GM23338 (cell line): ENCODE results near the gene MMS19. TPM values are rescaled to one million over a fixed set of nuclear protein-coding genes. Genes with fewer than 3 reads are reported as not detected.
A peak's percentile ranks its signal among the peaks of the same experiment; 100 is the strongest.

Experiments
- ATAC-seq: fragments of 200-7000 bp; cut with Tn5 transposase; 3 replicates; pipeline ENCODE4 v1.9.1; 2020
- DNase-seq: peaks from one replicate; pipeline ENCODE4 v3.0.0-alpha.2; 2015; ENCODE audit warnings: low spot score
- H2AFZ ChIP-seq: fragments of 200-600 bp; sonication (generic); 2 replicates; pipeline ENCODE4 v1.8.0; 2016; ENCODE audit warnings: antibody characterized with exemption, mild to moderate bottlenecking, moderate library complexity
- H3F3A ChIP-seq: fragments of 200-600 bp; sonication (generic); replicated peaks from 2 replicates; pipeline ENCODE4 v1.8.0; 2017; ENCODE audit warnings: antibody characterized with exemption, mixed run types, low read depth
- H3K27ac ChIP-seq: fragments of 200-600 bp; sonication (generic); 2 replicates; pipeline ENCODE4 v1.6.1; 2016; ENCODE audit warnings: low read depth
- H3K27me3 ChIP-seq: fragments of 200-600 bp; sonication (generic); 2 replicates; pipeline ENCODE4 v1.8.0; 2016; ENCODE audit warnings: mild to moderate bottlenecking, mixed run types, moderate library complexity; ENCODE audit not compliant: insufficient read depth
- H3K36me3 ChIP-seq: fragments of 200-600 bp; sonication (generic); 2 replicates; pipeline ENCODE4 v1.8.0; 2016; ENCODE audit warnings: mild to moderate bottlenecking; ENCODE audit not compliant: insufficient read depth
- H3K4me1 ChIP-seq: fragments of 200-600 bp; sonication (generic); 2 replicates; pipeline ENCODE4 v1.8.0; 2016; ENCODE audit warnings: mild to moderate bottlenecking, moderate library complexity; ENCODE audit not compliant: insufficient read depth
- H3K4me2 ChIP-seq: fragments of 200-600 bp; sonication (generic); 2 replicates; pipeline ENCODE4 v1.7.1; 2017; ENCODE audit warnings: mixed run types
- H3K4me3 ChIP-seq: fragments of 200-600 bp; sonication (generic); 2 replicates; pipeline ENCODE4 v1.6.1; 2016; ENCODE audit warnings: mixed run types
- H3K79me2 ChIP-seq: fragments of 200-600 bp; sonication (generic); replicated peaks from 2 replicates; pipeline ENCODE4 v1.8.0; 2017; ENCODE audit warnings: mild to moderate bottlenecking; ENCODE audit not compliant: insufficient read depth
- H3K9me2 ChIP-seq: fragments of 200-600 bp; sonication (generic); 2 replicates; pipeline ENCODE4 v1.8.0; 2017; ENCODE audit not compliant: insufficient read depth
- H4K20me1 ChIP-seq: fragments of 200-600 bp; sonication (generic); replicated peaks from 2 replicates; pipeline ENCODE4 v1.8.0; 2017; ENCODE audit warnings: mild to moderate bottlenecking; ENCODE audit not compliant: insufficient read depth
- H3K27ac Mint-ChIP-seq: 2 replicates; pipeline ENCODE4 v1.8.0; 2020; ENCODE audit warnings: inconsistent platforms, mild to moderate bottlenecking, moderate library complexity, mixed read lengths
- H3K27me3 Mint-ChIP-seq: 3 replicates; pipeline ENCODE4 v1.8.0; 2022; ENCODE audit warnings: low read depth, mild to moderate bottlenecking, moderate library complexity, mixed read lengths, inconsistent platforms; ENCODE audit not compliant: insufficient read depth, poor library complexity
- H3K36me3 Mint-ChIP-seq: 3 replicates; pipeline ENCODE4 v1.8.0; 2021; ENCODE audit warnings: low read depth, mild to moderate bottlenecking, inconsistent platforms, moderate library complexity, mixed read lengths
- H3K4me1 Mint-ChIP-seq: 3 replicates; pipeline ENCODE4 v1.8.0; 2020; ENCODE audit warnings: mild to moderate bottlenecking, inconsistent platforms, mixed read lengths
- H3K4me3 Mint-ChIP-seq: 3 replicates; pipeline ENCODE4 v1.8.0; 2021; ENCODE audit warnings: moderate library complexity, mild to moderate bottlenecking, inconsistent platforms, mixed read lengths
- H3K9me3 Mint-ChIP-seq: 3 replicates; pipeline ENCODE4 v1.8.0; 2020; ENCODE audit warnings: moderate library complexity, mild to moderate bottlenecking, inconsistent platforms, mixed read lengths
- EZH2 ChIP-seq: fragments of 200-600 bp; sonication (generic); IDR thresholded peaks from one replicate; pipeline ENCODE4 v1.8.0; 2017; ENCODE audit warnings: antibody characterized with exemption, mild to moderate bottlenecking, low read depth; ENCODE audit not compliant: unreplicated experiment
- JUNB ChIP-seq: IDR thresholded peaks from one replicate; pipeline ENCODE4 v1.6.1; 2016; ENCODE audit warnings: antibody characterized with exemption; ENCODE audit not compliant: unreplicated experiment
- NANOG ChIP-seq: IDR thresholded peaks from 2 replicates; pipeline ENCODE4 v1.6.1; 2016; ENCODE audit warnings: antibody characterized with exemption, borderline replicate concordance
- STAT1 ChIP-seq: IDR thresholded peaks from one replicate; pipeline ENCODE4 v1.6.1; 2016; ENCODE audit warnings: antibody characterized with exemption; ENCODE audit not compliant: unreplicated experiment
- ZNF114 ChIP-seq: fragments of 250-450 bp; sonication (Bioruptor Pico); IDR thresholded peaks from 2 replicates; pipeline ENCODE4 v1.5.0; 2020; ENCODE audit warnings: mild to moderate bottlenecking, moderate library complexity
- ZNF331 ChIP-seq: fragments of 250-450 bp; sonication (Bioruptor Pico); IDR thresholded peaks from 2 replicates; pipeline ENCODE4 v1.5.0; 2020; ENCODE audit warnings: low read depth, mild to moderate bottlenecking, moderate library complexity
- polyA plus RNA-seq: library from polyadenylated mRNA; unstranded; fragments of >200 nt; fragmentation: Nextera tagmentation; extraction: Ambion mirVana; gene quantifications from 2 replicates; pipeline ENCODE4 v1.2.1, GENCODE V29; 2016
- total RNA-seq: library from RNA; depleted of rRNA; stranded (reverse); fragments of >200 nt; shearing (Covaris generic); gene quantifications from 2 replicates; pipeline ENCODE4 v1.2.3, GENCODE V29; 2014
- TF ChIP-seq, protein P1 (sequence below): IDR thresholded peaks from one replicate; pipeline ENCODE4 v1.6.1; 2018; ENCODE audit warnings: antibody characterized with exemption; ENCODE audit not compliant: unreplicated experiment
- TF ChIP-seq, protein P2 (sequence below): IDR thresholded peaks from 2 replicates; pipeline ENCODE4 v1.6.1; 2016; ENCODE audit warnings: antibody characterized with exemption
- TF ChIP-seq, protein P3 (sequence below), 2 experiments: fragments of 200-600 bp in 1 of 2; sonication (generic) in 1 of 2; conservative IDR thresholded peaks; 2 replicates each; pipeline versions ENCODE4 v1.5.1 to v1.6.1; 2016 to 2017; ENCODE audit warnings: antibody characterized with exemption in 2 of 2, low read depth in 2 of 2, mild to moderate bottlenecking in 2 of 2, moderate library complexity in 1 of 2

MMS19 gene
- total and polyA plus RNA-seq, 2 experiments from 2014 or later, result 81.5 to 252 TPM

DNA sequence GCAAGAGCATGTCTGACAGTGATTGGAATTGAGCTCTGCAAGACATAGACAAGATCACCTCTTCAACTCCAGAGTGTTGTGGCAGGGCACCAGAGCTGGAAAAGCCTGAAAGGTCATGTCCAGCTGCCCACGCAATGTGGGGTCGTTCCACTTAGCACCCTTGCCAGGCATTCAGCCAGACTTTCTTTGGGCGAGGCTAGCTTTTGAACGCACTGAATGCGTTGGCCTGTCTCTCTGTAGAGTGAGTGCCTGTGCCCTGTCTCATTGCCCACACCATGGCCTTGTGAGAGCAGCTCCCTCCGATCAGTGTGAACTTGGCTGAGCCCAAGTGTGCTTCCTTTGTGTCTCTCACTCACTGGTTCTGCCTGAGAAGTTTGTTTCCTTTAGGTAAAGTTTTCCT lies 23.8 kb upstream of the MMS19 start (continued):
- TF ChIP-seq, protein P1, sequence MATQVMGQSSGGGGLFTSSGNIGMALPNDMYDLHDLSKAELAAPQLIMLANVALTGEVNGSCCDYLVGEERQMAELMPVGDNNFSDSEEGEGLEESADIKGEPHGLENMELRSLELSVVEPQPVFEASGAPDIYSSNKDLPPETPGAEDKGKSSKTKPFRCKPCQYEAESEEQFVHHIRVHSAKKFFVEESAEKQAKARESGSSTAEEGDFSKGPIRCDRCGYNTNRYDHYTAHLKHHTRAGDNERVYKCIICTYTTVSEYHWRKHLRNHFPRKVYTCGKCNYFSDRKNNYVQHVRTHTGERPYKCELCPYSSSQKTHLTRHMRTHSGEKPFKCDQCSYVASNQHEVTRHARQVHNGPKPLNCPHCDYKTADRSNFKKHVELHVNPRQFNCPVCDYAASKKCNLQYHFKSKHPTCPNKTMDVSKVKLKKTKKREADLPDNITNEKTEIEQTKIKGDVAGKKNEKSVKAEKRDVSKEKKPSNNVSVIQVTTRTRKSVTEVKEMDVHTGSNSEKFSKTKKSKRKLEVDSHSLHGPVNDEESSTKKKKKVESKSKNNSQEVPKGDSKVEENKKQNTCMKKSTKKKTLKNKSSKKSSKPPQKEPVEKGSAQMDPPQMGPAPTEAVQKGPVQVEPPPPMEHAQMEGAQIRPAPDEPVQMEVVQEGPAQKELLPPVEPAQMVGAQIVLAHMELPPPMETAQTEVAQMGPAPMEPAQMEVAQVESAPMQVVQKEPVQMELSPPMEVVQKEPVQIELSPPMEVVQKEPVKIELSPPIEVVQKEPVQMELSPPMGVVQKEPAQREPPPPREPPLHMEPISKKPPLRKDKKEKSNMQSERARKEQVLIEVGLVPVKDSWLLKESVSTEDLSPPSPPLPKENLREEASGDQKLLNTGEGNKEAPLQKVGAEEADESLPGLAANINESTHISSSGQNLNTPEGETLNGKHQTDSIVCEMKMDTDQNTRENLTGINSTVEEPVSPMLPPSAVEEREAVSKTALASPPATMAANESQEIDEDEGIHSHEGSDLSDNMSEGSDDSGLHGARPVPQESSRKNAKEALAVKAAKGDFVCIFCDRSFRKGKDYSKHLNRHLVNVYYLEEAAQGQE, result no peak
- TF ChIP-seq STAT1 (no peak), JUNB (no peak), NANOG (no peak), EZH2 (no peak), ZNF331 (CRISPR knock-in tag) (no peak), ZNF114 (no peak)
- TF ChIP-seq, protein P2, sequence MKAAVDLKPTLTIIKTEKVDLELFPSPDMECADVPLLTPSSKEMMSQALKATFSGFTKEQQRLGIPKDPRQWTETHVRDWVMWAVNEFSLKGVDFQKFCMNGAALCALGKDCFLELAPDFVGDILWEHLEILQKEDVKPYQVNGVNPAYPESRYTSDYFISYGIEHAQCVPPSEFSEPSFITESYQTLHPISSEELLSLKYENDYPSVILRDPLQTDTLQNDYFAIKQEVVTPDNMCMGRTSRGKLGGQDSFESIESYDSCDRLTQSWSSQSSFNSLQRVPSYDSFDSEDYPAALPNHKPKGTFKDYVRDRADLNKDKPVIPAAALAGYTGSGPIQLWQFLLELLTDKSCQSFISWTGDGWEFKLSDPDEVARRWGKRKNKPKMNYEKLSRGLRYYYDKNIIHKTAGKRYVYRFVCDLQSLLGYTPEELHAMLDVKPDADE, result no peak
- TF ChIP-seq, protein P3, sequence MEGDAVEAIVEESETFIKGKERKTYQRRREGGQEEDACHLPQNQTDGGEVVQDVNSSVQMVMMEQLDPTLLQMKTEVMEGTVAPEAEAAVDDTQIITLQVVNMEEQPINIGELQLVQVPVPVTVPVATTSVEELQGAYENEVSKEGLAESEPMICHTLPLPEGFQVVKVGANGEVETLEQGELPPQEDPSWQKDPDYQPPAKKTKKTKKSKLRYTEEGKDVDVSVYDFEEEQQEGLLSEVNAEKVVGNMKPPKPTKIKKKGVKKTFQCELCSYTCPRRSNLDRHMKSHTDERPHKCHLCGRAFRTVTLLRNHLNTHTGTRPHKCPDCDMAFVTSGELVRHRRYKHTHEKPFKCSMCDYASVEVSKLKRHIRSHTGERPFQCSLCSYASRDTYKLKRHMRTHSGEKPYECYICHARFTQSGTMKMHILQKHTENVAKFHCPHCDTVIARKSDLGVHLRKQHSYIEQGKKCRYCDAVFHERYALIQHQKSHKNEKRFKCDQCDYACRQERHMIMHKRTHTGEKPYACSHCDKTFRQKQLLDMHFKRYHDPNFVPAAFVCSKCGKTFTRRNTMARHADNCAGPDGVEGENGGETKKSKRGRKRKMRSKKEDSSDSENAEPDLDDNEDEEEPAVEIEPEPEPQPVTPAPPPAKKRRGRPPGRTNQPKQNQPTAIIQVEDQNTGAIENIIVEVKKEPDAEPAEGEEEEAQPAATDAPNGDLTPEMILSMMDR (conservative IDR thresholded peaks at IDR 0.05; ENCODE audit: low read depth in 2 of 2), result no peak

DNA sequence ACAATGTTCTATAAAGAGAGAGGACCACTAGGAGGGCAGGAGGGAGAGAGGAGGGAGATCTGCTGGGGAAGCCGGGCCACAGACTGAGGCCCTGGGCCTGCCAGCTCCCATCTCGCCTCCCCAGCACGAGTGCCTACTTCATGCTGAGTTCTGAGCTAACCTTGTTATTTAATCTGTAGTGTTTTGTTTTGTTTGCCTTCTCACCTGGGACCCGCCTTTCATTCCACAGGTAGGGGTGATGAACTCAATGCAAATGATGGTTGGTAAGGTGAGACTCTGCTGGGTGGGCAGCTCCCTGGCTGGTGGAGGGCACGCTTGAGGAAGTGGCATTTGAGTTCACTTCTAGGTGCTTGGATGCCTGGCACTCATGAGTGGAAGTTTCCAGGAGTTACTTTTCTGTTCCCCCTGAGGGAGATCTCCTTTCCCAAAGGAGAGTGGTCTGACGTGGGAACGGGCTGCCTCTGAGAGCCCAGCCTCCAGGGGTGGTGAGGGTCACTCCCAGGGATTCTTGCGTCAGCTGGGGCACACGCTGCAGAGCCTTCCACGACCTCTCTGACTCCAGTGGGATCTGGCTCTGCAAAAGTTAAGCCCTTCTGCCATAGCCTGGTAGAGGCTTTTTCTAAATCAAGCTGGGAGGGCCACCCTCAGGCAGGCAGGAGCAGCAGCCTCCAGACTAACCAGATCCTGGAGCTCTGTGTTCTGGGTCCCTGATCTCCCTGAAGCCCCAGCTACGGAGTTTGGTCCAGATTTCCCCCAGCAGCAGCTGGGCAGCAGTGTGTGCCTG lies 22.9 kb upstream of the MMS19 start:
- ATAC-seq (peak; percentile 84), DNase-seq (peak; percentile 77)
- peaks cover 29% of the 10 kb centered on the region for H3K4me1 ChIP-seq
- no peak overlapping the region for H2AFZ ChIP-seq
- H3K27me3 ChIP-seq, result no peaks in the 10 kb centered on the region
- Mint-ChIP-seq H3K27ac (peak overlapping the region; percentile 60; the same call in 1 of the 2 replicates), H3K9me3 (peaks cover 3% of the 10 kb centered on the region; the same call in 2 of the 3 replicates), H3K4me3 (no peak overlapping the region), H3K27me3 (peaks cover 13% of the 10 kb centered on the region), H3K4me1 (peaks cover 33% of the 10 kb centered on the region), H3K36me3 (no peaks in the 10 kb centered on the region; the same call in 2 of the 3 replicates)
- H3K79me2 ChIP-seq, result peaks cover 51% of the 10 kb centered on the region
- peak overlapping the region; percentile 45; the same call in 1 of the 2 replicates for H3K4me2 ChIP-seq
- no peak for TF ChIP-seq ZNF114
- TF ChIP-seq, protein P3 (conservative IDR thresholded peaks at IDR 0.05; ENCODE audit: low read depth in 2 of 2), result peak in 1 of 2 experiments; percentile 24; a peak in 2 of 4 replicates
- H4K20me1 ChIP-seq, result no peaks in the 10 kb centered on the region
- H3F3A ChIP-seq, result no peaks in the 10 kb centered on the region
- H3K27ac ChIP-seq, result peak overlapping the region; percentile 53; the same call in 1 of the 2 replicates
- H3K36me3 ChIP-seq, result no peaks in the 10 kb centered on the region
- H3K4me3 ChIP-seq, result no peak overlapping the region
- H3K9me2 ChIP-seq, result no peaks in the 10 kb centered on the region
